A673 (cell line): Measurements from ENCODE around the gene MAML2. TPM values are rescaled to one million over a fixed set of nuclear protein-coding genes. Genes with fewer than 3 reads are reported as not detected.

ENCODE experiments used
- BruUV-seq: library from RNA; stranded (reverse); fragments of 400-500 nt; replicated peaks from 2 replicates; lab custom pipeline; 2021; lab: Mats Ljungman, UMichigan
- CTCF ChIA-PET: fragments of 300-600 bp; sonication (Branson Sonifier 250); formaldehyde crosslinking; loops from one replicate; lab custom pipeline; 2022; ENCODE audit warnings: antibody characterized with exemption; lab: Charles Lee
- POLR2A ChIA-PET: fragments of 300-600 bp; sonication (Branson Sonifier 250); formaldehyde crosslinking; loops from one replicate; lab custom pipeline; 2022; ENCODE audit warnings: antibody characterized with exemption; ENCODE audit not compliant: low non-redundant PET; lab: Charles Lee
- DNase-seq: peaks from one replicate; pipeline ENCODE4 v3.0.0-alpha.2; 2015; ENCODE audit warnings: low spot score
- H3K27ac ChIP-seq: fragments of 200-600 bp; sonication (generic); 2 replicates; pipeline ENCODE4 v1.5.1; 2016; ENCODE audit warnings: mixed run types, low read depth, mild to moderate bottlenecking, mixed read lengths, antibody characterized with exemption, low read length; ENCODE audit not compliant: poor library complexity, severe bottlenecking
- H3K27me3 ChIP-seq: fragments of 200-600 bp; sonication (generic); replicated peaks from 2 replicates; pipeline ENCODE4 v1.6.1; 2017; ENCODE audit warnings: mixed run types, low read depth, mild to moderate bottlenecking, mixed read lengths, antibody characterized with exemption, low read length; ENCODE audit not compliant: insufficient read depth, poor library complexity
- H3K36me3 ChIP-seq: fragments of 200-600 bp; sonication (generic); 2 replicates; pipeline ENCODE4 v1.6.1; 2016; ENCODE audit warnings: mixed run types, mild to moderate bottlenecking, mixed read lengths, antibody characterized with exemption, low read length; ENCODE audit not compliant: insufficient read depth, poor library complexity, severe bottlenecking
- H3K4me1 ChIP-seq: fragments of 200-600 bp; sonication (generic); 2 replicates; pipeline ENCODE4 v1.6.1; 2017; ENCODE audit warnings: mixed run types, mild to moderate bottlenecking, mixed read lengths, antibody characterized with exemption, low read length; ENCODE audit not compliant: insufficient read depth, poor library complexity, severe bottlenecking
- H3K4me3 ChIP-seq: fragments of 200-600 bp; sonication (generic); 2 replicates; pipeline ENCODE4 v1.5.1; 2016; ENCODE audit warnings: low read depth, mixed run types, mild to moderate bottlenecking, mixed read lengths, low read length; ENCODE audit not compliant: poor library complexity, severe bottlenecking
- H3K9me3 ChIP-seq: fragments of 200-600 bp; sonication (generic); 2 replicates; pipeline ENCODE4 v1.6.1; 2016; ENCODE audit warnings: mixed run types, low read depth, mild to moderate bottlenecking, mixed read lengths, antibody characterized with exemption, low read length; ENCODE audit not compliant: poor library complexity, severe bottlenecking
- EZH2 ChIP-seq: fragments of 200-600 bp; sonication (generic); IDR thresholded peaks from 2 replicates; pipeline ENCODE4 v1.6.1; 2017; ENCODE audit warnings: borderline replicate concordance, low read depth, mild to moderate bottlenecking, mixed read lengths, antibody characterized with exemption, low read length; ENCODE audit not compliant: poor library complexity, severe bottlenecking
- intact Hi-C: fragments of 100-400 bp; cut with micrococcal nuclease; formaldehyde crosslinking; loops from one replicate; pipeline ENCODE4 v1.10.0; 2022; ENCODE audit not compliant: unreplicated experiment
- total RNA-seq: library from RNA; stranded (reverse); gene quantifications from 2 replicates; pipeline ENCODE4 v1.2.3, GENCODE V29; 2021
- TF ChIP-seq, protein P1 (sequence below): fragments of 300-800, 200-600 bp; sonication (generic); conservative IDR thresholded peaks from 2 replicates; pipeline ENCODE4 v1.5.1; 2017; ENCODE audit warnings: low read depth, mild to moderate bottlenecking, antibody characterized with exemption, low read length, moderate library complexity, mixed read lengths

MAML2 gene
- total RNA-seq, 1 experiment from 2014 or later = 6.4 TPM

DNA sequence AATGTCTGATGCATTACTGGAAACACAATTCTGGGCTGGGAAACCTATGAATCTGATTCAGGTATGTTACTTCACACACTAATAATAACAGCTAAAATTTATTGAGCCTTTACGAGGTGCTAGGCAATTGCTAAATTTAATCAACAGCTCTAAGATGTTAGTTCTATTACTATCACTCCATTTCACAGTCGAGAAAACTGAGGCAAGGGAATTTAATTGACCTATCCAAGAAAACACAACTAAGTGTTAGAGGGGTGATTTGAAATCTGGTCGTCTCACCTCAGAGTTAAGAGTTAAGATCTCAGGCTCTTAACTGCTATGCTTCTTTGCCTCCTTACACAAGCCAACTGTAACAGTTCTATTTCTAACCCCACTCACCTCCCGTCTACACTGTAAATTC is 8.8 kb downstream of the MAML2 start:
- Histone ChIP-seq H3K36me3 (no peaks in the 10 kb centered on the region), H3K27ac (no peak overlapping the region), H3K27me3 (no peaks in the 10 kb centered on the region), H3K4me3 (no peak overlapping the region), H3K4me1 (peaks cover 78% of the 10 kb centered on the region), H3K9me3 (no peaks in the 10 kb centered on the region)
- intact Hi-C loops = no loop called here
- DNase-seq = no peak
- ChIA-PET POLR2A (no interaction called here), CTCF (no interaction called here)
- TF ChIP-seq, protein P1, sequence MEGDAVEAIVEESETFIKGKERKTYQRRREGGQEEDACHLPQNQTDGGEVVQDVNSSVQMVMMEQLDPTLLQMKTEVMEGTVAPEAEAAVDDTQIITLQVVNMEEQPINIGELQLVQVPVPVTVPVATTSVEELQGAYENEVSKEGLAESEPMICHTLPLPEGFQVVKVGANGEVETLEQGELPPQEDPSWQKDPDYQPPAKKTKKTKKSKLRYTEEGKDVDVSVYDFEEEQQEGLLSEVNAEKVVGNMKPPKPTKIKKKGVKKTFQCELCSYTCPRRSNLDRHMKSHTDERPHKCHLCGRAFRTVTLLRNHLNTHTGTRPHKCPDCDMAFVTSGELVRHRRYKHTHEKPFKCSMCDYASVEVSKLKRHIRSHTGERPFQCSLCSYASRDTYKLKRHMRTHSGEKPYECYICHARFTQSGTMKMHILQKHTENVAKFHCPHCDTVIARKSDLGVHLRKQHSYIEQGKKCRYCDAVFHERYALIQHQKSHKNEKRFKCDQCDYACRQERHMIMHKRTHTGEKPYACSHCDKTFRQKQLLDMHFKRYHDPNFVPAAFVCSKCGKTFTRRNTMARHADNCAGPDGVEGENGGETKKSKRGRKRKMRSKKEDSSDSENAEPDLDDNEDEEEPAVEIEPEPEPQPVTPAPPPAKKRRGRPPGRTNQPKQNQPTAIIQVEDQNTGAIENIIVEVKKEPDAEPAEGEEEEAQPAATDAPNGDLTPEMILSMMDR = no peak
- no peak for TF ChIP-seq EZH2
- BruUV-seq = no TSS peak

DNA sequence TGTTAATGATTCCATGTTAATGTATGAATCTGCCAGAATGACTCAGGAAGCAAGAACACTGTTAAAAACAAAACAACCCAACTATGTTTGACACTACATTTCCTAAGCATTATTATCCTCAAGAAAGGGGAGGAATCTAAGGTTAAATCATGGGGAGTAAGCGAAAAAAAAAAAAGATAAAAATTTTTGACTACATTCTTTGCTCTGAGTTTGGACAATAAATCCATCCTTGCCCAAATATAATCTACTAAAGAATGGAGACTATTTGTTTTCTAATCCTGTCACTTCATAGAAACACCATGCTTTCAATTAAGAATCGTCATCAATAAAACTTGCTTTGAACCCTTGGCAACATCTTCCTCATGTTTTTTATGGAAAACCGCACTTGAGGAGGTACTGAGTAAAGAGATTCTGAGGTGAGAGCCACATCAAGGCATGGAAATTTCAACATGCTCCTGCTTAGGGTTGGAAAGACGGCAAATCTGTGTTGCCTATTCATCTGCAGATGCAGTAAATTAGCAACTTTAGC is 9.7 kb downstream of the MAML2 start:
- H3K27ac ChIP-seq = peak overlapping the region; percentile 56
- no peaks in the 10 kb centered on the region for H3K36me3 ChIP-seq
- TF ChIP-seq, protein P1 = no peak
- no peak for TF ChIP-seq EZH2
- no peak for DNase-seq
- POLR2A ChIA-PET = no interaction called here
- H3K4me1 ChIP-seq = peaks cover 78% of the 10 kb centered on the region
- no TSS peak for BruUV-seq
- CTCF ChIA-PET = interaction anchor here (1.3 kb wide), 1 partner anchor 10 kb away, joined by 3 read pairs; the partner anchor contains the start of gene MAML2
- no peaks in the 10 kb centered on the region for H3K27me3 ChIP-seq
- no peaks in the 10 kb centered on the region for H3K9me3 ChIP-seq
- no peak overlapping the region for H3K4me3 ChIP-seq
- intact Hi-C loops = no loop called here

DNA sequence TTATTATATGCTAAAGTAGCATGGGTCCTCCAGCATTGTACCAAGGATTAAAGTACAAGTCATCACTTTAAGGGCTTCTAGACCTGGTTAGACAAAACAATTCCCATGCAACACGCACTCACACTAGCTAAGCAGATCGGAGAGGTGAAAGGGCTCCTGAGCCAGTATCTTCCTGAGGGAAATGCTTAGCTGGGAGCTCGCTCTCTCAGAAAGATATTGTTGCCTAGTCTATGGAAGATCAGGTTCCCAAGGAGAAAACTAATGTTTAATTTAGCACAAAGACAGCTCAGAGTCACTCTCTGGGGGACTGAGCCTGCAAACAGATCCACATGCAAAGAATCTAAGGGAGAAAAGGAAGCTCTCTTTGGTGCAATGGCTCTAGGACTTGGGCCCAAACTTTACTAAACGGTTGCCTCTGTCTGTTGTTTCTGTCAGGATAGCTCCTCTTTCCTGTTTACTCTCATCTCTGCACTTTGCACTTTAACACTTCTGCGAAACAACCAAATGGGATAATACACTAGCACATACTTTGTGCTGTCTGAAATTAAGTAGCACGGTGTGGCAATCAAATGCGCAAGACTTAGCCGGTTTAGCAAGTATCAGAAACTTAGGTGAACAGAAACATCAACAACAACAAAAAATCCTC is 10.7 kb downstream of the MAML2 start:
- H3K27me3 ChIP-seq = no peaks in the 10 kb centered on the region
- peak; percentile 37 for DNase-seq
- no peaks in the 10 kb centered on the region for H3K36me3 ChIP-seq
- H3K9me3 ChIP-seq = no peaks in the 10 kb centered on the region
- intact Hi-C loops = no loop called here
- H3K4me1 ChIP-seq = peaks cover 73% of the 10 kb centered on the region
- TF ChIP-seq, protein P1 = no peak
- TF ChIP-seq EZH2 = no peak
- peak overlapping the region; percentile 56 for H3K27ac ChIP-seq
- H3K4me3 ChIP-seq = no peak overlapping the region
- no TSS peak for BruUV-seq
- ChIA-PET POLR2A (no interaction called here), CTCF (interaction anchor here (1.3 kb wide), 1 partner anchor 11 kb away, joined by 3 read pairs; the partner anchor contains the start of gene MAML2)
